Measurements from ENCODE around the gene PTPRM.

The PTPRM gene

GRCh38 chr18:7890075-7890474, 323.0 kb downstream of the PTPRM start:
- TF ChIP-seq TOX (CRISPR knock-in tag; IDR thresholded peaks at IDR 0.05; ENCODE audit: borderline replicate concordance) (no peak), TCF4 (CRISPR knock-in tag; IDR thresholded peaks at IDR 0.05; ENCODE audit: borderline replicate concordance) (no peak)
- no peak for ATAC-seq

DNA sequence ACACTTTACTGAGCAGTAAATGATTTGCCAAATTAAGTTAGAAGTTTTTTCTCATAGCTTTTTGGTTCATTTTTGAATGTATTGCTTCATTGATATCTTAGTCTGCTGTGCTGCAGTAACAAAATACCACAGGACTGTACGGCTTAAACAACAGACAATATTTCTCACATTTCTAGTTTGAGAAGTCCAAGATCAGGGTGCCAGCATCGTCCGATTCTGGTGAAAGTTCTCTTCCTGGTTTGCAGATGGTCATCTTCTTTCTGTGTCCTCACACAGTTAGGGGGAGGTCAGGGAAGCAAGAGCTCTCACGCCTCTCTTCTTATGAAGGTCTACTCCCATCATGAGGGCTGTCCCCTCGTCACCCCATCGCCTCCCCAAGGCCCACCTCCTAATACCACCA, 325.4 kb downstream of the PTPRM start:
- no peak for ATAC-seq
- TF ChIP-seq TSHZ2 (CRISPR knock-in tag; IDR thresholded peaks at IDR 0.05) = no peak
- no peak for TF ChIP-seq ARNTL (CRISPR knock-in tag; IDR thresholded peaks at IDR 0.05; ENCODE audit: borderline replicate concordance, low read depth)
- TF ChIP-seq PATZ1 (CRISPR knock-in tag; IDR thresholded peaks at IDR 0.05; ENCODE audit: borderline replicate concordance) = no peak
- TF ChIP-seq ZNF8 (CRISPR knock-in tag; IDR thresholded peaks at IDR 0.05) = no peak
- no peak for TF ChIP-seq ZNF70 (CRISPR knock-in tag; IDR thresholded peaks at IDR 0.05)
- no peak for TF ChIP-seq ZNF565 (CRISPR knock-in tag; conservative IDR thresholded peaks at IDR 0.05; ENCODE audit: low read depth)
- TF ChIP-seq, protein P1, sequence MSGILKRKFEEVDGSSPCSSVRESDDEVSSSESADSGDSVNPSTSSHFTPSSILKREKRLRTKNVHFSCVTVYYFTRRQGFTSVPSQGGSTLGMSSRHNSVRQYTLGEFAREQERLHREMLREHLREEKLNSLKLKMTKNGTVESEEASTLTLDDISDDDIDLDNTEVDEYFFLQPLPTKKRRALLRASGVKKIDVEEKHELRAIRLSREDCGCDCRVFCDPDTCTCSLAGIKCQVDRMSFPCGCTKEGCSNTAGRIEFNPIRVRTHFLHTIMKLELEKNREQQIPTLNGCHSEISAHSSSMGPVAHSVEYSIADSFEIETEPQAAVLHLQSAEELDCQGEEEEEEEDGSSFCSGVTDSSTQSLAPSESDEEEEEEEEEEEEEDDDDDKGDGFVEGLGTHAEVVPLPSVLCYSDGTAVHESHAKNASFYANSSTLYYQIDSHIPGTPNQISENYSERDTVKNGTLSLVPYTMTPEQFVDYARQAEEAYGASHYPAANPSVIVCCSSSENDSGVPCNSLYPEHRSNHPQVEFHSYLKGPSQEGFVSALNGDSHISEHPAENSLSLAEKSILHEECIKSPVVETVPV (CRISPR knock-in tag; IDR thresholded peaks at IDR 0.05) = no peak
- TF ChIP-seq, protein P2, sequence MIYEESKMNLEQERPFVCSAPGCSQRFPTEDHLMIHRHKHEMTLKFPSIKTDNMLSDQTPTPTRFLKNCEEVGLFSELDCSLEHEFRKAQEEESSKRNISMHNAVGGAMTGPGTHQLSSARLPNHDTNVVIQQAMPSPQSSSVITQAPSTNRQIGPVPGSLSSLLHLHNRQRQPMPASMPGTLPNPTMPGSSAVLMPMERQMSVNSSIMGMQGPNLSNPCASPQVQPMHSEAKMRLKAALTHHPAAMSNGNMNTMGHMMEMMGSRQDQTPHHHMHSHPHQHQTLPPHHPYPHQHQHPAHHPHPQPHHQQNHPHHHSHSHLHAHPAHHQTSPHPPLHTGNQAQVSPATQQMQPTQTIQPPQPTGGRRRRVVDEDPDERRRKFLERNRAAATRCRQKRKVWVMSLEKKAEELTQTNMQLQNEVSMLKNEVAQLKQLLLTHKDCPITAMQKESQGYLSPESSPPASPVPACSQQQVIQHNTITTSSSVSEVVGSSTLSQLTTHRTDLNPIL (CRISPR knock-in tag; IDR thresholded peaks at IDR 0.05; ENCODE audit: low read depth) = no peak
- no peak for TF ChIP-seq TOX (CRISPR knock-in tag; IDR thresholded peaks at IDR 0.05; ENCODE audit: borderline replicate concordance)

- no peak for ATAC-seq
- no peak for TF ChIP-seq TCF4 (CRISPR knock-in tag; IDR thresholded peaks at IDR 0.05; ENCODE audit: borderline replicate concordance)
- no peak for TF ChIP-seq ESRRG (CRISPR knock-in tag; IDR thresholded peaks at IDR 0.05)
- TF ChIP-seq GLIS3 (CRISPR knock-in tag; IDR thresholded peaks at IDR 0.05) = no peak
- no peak for TF ChIP-seq ZC3H10 (CRISPR knock-in tag; IDR thresholded peaks at IDR 0.05)
- no peak for TF ChIP-seq SNAI2 (CRISPR knock-in tag; IDR thresholded peaks at IDR 0.05)
- TF ChIP-seq TSHZ2 (CRISPR knock-in tag; IDR thresholded peaks at IDR 0.05) = no peak
- TF ChIP-seq ZNF8 (CRISPR knock-in tag; IDR thresholded peaks at IDR 0.05) = no peak
- TF ChIP-seq, protein P1 (CRISPR knock-in tag; IDR thresholded peaks at IDR 0.05) = no peak
- TF ChIP-seq ZNF565 (CRISPR knock-in tag; conservative IDR thresholded peaks at IDR 0.05; ENCODE audit: low read depth) = no peak
- TF ChIP-seq BACH2 (CRISPR knock-in tag; IDR thresholded peaks at IDR 0.05; ENCODE audit: borderline replicate concordance) = no peak
- TF ChIP-seq ZFP30 (CRISPR knock-in tag; IDR thresholded peaks at IDR 0.05) = no peak
- TF ChIP-seq POU6F1 (CRISPR knock-in tag; IDR thresholded peaks at IDR 0.05; ENCODE audit: borderline replicate concordance, low read depth) = no peak
- TF ChIP-seq, protein P2 (CRISPR knock-in tag; IDR thresholded peaks at IDR 0.05; ENCODE audit: low read depth) = no peak
- TF ChIP-seq ARNTL (CRISPR knock-in tag; IDR thresholded peaks at IDR 0.05; ENCODE audit: borderline replicate concordance, low read depth) = no peak
- TF ChIP-seq PATZ1 (CRISPR knock-in tag; IDR thresholded peaks at IDR 0.05; ENCODE audit: borderline replicate concordance) = no peak
- no peak for TF ChIP-seq ZFP3 (CRISPR knock-in tag; IDR thresholded peaks at IDR 0.05)
- TF ChIP-seq ZNF70 (CRISPR knock-in tag; IDR thresholded peaks at IDR 0.05) = no peak
- no peak for TF ChIP-seq PPARA (CRISPR knock-in tag; IDR thresholded peaks at IDR 0.05; ENCODE audit: borderline replicate concordance)
Observed at GRCh38 chr18:7894592-7894991, 327.5 kb downstream of the PTPRM start.

Measured in SK-N-SH treated with all-trans-retinoic acid at 6 μM for 48 hours (cell line).